Esophagus muscularis mucosa (tissue), 4 donors: ENCODE results near the gene EIF3I. TPM values are rescaled to one million over a fixed set of nuclear protein-coding genes. Genes with fewer than 3 reads are reported as not detected.

Source experiments
- DNase-seq: peaks from one replicate; pipeline ENCODE4 v3.0.0-alpha.2; 2017; ENCODE audit errors: extremely low spot score
- H3K27ac ChIP-seq, 4 donors: fragments of 200-600 bp; sonication (generic); replicated peaks in 1 of 4; 1 replicate in 3 of 4; 2 replicates in 1 of 4; pipeline ENCODE4 v1.5.1; 2016 to 2019; ENCODE audit warnings: mild to moderate bottlenecking in 1 of 4
- H3K27me3 ChIP-seq, 4 donors: fragments of 200-600 bp; sonication (generic); one replicate each; pipeline versions ENCODE4 v1.5.1 to v1.6.0; 2016 to 2019
- H3K36me3 ChIP-seq, 4 donors: fragments of 200-600 bp; sonication (generic); one replicate each; pipeline ENCODE4 v1.5.1; 2016 to 2019
- H3K4me1 ChIP-seq, 4 donors: fragments of 200-600 bp; sonication (generic); one replicate each; pipeline ENCODE4 v1.5.1; 2016 to 2019
- H3K4me3 ChIP-seq, 4 donors: fragments of 200-600 bp; sonication (generic); 1 replicate in 2 of 4; 2 replicates in 2 of 4; pipeline ENCODE4 v1.5.1; 2016 to 2019; ENCODE audit warnings: mild to moderate bottlenecking in 4 of 4, moderate library complexity in 1 of 4
- H3K9me3 ChIP-seq, 4 donors: fragments of 200-600 bp; sonication (generic); 1 replicate in 3 of 4; 2 replicates in 1 of 4; pipeline ENCODE4 v1.5.1; 2016 to 2019
- EP300 ChIP-seq: sonication (generic); formaldehyde crosslinking; IDR thresholded peaks from one replicate; pipeline ENCODE4 v1.6.1; 2017; ENCODE audit warnings: antibody characterized with exemption
- POLR2A ChIP-seq: fragments of 450-650 bp; IDR thresholded peaks from one replicate; pipeline ENCODE4 v1.6.1; 2017; ENCODE audit warnings: antibody characterized with exemption, moderate library complexity, mild to moderate bottlenecking, low read depth
- POLR2AphosphoS5 ChIP-seq, 2 donors: sonication (generic); formaldehyde crosslinking; IDR thresholded peaks; one replicate each; pipeline ENCODE4 v1.6.1; 2017; ENCODE audit warnings: antibody characterized with exemption in 2 of 2
- WGBS: methylation state at CpG from one replicate; pipeline ENCODE4 v1.1.5; 2018; 5-methylcytosine and 5-hydroxymethylcytosine counted together
- intact Hi-C: fragments of 100-400 bp; cut with DNase I; formaldehyde crosslinking; loops from one replicate; pipeline ENCODE4 v1.15.1; 2023
- total RNA-seq, 4 donors: library from RNA; depleted of rRNA; stranded (reverse); fragments of >200 nt; gene quantifications; one replicate each; pipeline versions ENCODE4 v1.1.0 to v1.2.1, GENCODE V29; 2016
- TF ChIP-seq, protein P1 (sequence below), 3 experiments: fragments of 200-600 bp in 2 of 3; fragments of 450-650 bp in 1 of 3; sonication (generic) in 2 of 3; IDR thresholded peaks; one replicate each; pipeline ENCODE4 v1.5.1; 2017 to 2019; ENCODE audit warnings: antibody characterized with exemption in 3 of 3, mild to moderate bottlenecking in 2 of 3, moderate library complexity in 1 of 3

Gene EIF3I
- total RNA-seq, 4 donors from 2014 or later: 141 to 214 (median 167) TPM

DNA sequence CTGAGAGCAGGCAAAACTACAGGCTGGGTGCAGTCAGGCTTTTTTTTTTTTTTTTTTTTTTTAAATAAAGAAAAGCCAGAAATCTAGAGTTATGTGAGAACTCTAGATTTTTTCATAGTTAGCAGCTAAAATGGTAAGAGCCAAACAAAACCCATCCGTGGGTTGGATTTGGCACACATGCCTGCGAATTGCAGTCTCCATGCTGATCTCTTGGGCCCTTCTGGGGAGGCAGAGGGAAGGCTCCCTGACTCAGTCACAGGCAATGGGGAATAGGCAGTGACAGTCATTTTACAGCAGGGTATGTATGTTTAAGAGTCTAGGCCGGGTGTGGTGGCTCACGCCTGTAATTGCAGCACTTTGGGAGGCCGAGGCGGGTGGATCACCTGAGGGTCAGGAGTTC, 40.1 kb upstream of the EIF3I start:
- H3K4me3 ChIP-seq: peak overlapping the region in 2 of 4 donors; percentile 2 to 66

DNA sequence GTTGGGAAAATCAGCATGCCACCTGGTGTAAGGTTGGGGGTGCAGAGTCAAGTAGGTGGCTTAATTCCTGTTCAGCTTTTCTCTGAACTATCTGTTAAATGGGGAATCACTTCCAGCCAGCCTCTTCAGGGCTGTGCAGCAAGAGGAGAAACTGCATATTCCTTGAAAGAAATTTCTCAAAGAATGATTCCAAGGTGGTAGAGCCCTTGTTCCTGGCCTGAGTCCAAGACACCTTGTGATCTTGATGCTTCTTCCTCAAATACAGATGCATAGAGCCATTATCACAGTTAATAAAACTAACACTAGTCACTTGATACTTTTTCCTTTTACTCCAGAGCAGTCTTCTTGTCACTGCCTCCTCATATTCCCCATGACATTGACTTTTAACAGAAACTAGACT, 37.6 kb upstream of the EIF3I start:
- intact Hi-C loops: no loop called here
- H3K27me3 ChIP-seq: no peaks in the 10 kb centered on the region
- H3K4me3 ChIP-seq: no peak overlapping the region
- DNase-seq: no peak
- H3K9me3 ChIP-seq: peaks cover 0 to 3% (median 0%) of the 10 kb centered on the region in 4 donors
- peaks cover 35 to 84% (median 69%) of the 10 kb centered on the region in 4 donors for H3K36me3 ChIP-seq
- H3K27ac ChIP-seq: no peak overlapping the region
- TF ChIP-seq POLR2AphosphoS5 (IDR thresholded peaks at IDR 0.05): no peak
- no peak for TF ChIP-seq EP300
- no peak for TF ChIP-seq POLR2A
- TF ChIP-seq, protein P1, sequence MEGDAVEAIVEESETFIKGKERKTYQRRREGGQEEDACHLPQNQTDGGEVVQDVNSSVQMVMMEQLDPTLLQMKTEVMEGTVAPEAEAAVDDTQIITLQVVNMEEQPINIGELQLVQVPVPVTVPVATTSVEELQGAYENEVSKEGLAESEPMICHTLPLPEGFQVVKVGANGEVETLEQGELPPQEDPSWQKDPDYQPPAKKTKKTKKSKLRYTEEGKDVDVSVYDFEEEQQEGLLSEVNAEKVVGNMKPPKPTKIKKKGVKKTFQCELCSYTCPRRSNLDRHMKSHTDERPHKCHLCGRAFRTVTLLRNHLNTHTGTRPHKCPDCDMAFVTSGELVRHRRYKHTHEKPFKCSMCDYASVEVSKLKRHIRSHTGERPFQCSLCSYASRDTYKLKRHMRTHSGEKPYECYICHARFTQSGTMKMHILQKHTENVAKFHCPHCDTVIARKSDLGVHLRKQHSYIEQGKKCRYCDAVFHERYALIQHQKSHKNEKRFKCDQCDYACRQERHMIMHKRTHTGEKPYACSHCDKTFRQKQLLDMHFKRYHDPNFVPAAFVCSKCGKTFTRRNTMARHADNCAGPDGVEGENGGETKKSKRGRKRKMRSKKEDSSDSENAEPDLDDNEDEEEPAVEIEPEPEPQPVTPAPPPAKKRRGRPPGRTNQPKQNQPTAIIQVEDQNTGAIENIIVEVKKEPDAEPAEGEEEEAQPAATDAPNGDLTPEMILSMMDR (IDR thresholded peaks at IDR 0.05): no peak
- H3K4me1 ChIP-seq: peaks cover 45 to 73% (median 61%) of the 10 kb centered on the region in 4 donors

More for the DNA sequence above, 40.1 kb upstream of the EIF3I start:
- intact Hi-C loops: no loop called here
- H3K36me3 ChIP-seq: peaks cover 10 to 58% (median 43%) of the 10 kb centered on the region in 4 donors
- no peak for DNase-seq
- no peaks in the 10 kb centered on the region for H3K27me3 ChIP-seq
- H3K27ac ChIP-seq: no peak overlapping the region
- peaks cover 53 to 81% (median 69%) of the 10 kb centered on the region in 4 donors for H3K4me1 ChIP-seq
- peaks cover 0 to 3% (median 0%) of the 10 kb centered on the region in 4 donors for H3K9me3 ChIP-seq
- no peak for TF ChIP-seq EP300
- TF ChIP-seq POLR2A: no peak
- no peak for TF ChIP-seq POLR2AphosphoS5 (IDR thresholded peaks at IDR 0.05)
- TF ChIP-seq, protein P1 (IDR thresholded peaks at IDR 0.05): no peak
- WGBS: 83% methylated on average over 6 of the region's 6 CpGs

DNA sequence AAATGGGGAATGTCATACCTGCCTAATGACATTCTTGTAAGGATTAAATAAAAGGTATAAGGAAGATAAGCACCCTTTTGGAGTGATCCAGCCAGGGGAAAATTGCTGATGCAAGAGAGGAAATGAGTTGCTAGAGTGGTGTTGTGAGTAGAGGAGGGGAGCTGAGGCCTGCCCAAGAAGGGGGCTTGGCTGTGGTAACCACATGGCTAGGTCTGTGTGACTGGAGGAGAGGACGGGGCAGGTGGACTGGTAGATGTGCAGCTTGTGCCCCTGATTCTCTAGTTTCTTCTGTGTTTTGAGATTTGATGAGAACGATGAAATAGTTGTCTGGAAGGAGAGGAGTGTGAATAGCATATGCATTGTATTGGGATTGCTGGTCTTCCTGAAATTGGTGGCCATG, 36.1 kb upstream of the EIF3I start:
- H3K36me3 ChIP-seq: peaks cover 49 to 98% (median 84%) of the 10 kb centered on the region in 4 donors
- intact Hi-C loops: no loop called here

DNA sequence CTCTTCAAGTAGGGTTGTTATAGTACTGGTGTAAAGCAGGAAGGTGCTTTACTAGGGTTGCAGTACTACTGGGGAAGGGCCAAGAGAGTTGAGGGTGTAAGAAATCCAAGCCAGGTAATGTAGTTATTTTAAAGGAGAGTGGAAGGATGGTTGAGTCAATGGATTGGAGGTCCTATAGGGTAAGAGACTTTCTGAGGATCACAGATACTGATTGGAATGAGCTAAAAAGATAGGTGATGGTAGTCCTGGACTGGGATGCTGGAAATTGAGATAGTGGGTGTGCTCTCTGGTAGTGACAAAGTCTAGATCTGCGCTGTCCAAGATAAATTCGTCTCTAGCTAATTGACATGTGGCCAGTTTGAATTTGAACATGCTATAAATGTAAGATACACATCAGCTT, 35.7 kb upstream of the EIF3I start:
- Histone ChIP-seq H3K27ac (no peak overlapping the region), H3K4me1 (peaks cover 33 to 57% (median 49%) of the 10 kb centered on the region in 4 donors), H3K36me3 (peaks cover 53 to 98% (median 86%) of the 10 kb centered on the region in 4 donors), H3K4me3 (no peak overlapping the region), H3K27me3 (no peaks in the 10 kb centered on the region), H3K9me3 (peaks cover 0 to 3% (median 0%) of the 10 kb centered on the region in 4 donors)
- intact Hi-C loops: no loop called here
- TF ChIP-seq, protein P1 (IDR thresholded peaks at IDR 0.05): no peak
- TF ChIP-seq EP300 (no peak), POLR2AphosphoS5 (IDR thresholded peaks at IDR 0.05) (no peak), POLR2A (no peak)
- DNase-seq: no peak
- 96% methylated on average over 2 of the region's 2 CpGs for WGBS

More for the DNA sequence above, 36.1 kb upstream of the EIF3I start:
- TF ChIP-seq POLR2AphosphoS5 (IDR thresholded peaks at IDR 0.05) (no peak), POLR2A (no peak)
- Histone ChIP-seq H3K9me3 (peaks cover 0 to 3% (median 0%) of the 10 kb centered on the region in 4 donors), H3K4me1 (peaks cover 37 to 61% (median 54%) of the 10 kb centered on the region in 4 donors), H3K27me3 (no peaks in the 10 kb centered on the region), H3K4me3 (no peak overlapping the region), H3K27ac (no peak overlapping the region)
- DNase-seq: no peak
- 89% methylated on average over 2 of the region's 2 CpGs for WGBS

DNA sequence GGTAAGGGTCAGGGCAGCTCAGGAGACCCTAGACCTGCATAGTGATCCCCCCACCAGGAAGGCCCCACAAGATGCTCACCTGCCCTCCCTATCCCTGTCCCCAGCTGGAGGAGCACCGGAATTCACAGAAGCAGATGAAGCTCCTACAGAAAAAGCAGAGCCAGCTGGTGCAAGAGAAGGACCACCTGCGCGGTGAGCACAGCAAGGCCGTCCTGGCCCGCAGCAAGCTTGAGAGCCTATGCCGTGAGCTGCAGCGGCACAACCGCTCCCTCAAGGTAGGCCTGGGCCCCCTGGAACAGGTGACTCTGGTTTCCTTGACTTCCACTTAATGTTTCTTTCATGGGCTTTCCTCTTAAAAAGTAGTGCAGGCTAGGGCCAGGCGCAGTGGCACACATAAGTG, 34.4 kb upstream of the EIF3I start:
- H3K36me3 ChIP-seq: peaks cover 67 to 98% (median 90%) of the 10 kb centered on the region in 4 donors
- TF ChIP-seq EP300 (no peak), POLR2A (no peak), POLR2AphosphoS5 (IDR thresholded peaks at IDR 0.05) (no peak)
- TF ChIP-seq, protein P1 (IDR thresholded peaks at IDR 0.05): no peak

More for the DNA sequence above, 34.4 kb upstream of the EIF3I start:
- Histone ChIP-seq H3K27ac (no peak overlapping the region), H3K4me3 (no peak overlapping the region), H3K9me3 (peaks cover 0 to 3% (median 0%) of the 10 kb centered on the region in 4 donors), H3K27me3 (no peaks in the 10 kb centered on the region), H3K4me1 (peaks cover 24 to 43% (median 36%) of the 10 kb centered on the region in 4 donors)
- intact Hi-C loops: no loop called here
- 94% methylated on average over 9 of the region's 9 CpGs for WGBS
- no peak for DNase-seq
